Superior temporal gyrus (tissue), 1 donor: ENCODE results near the gene SRPK2.
"Not testable (repeated sequence)": the region's sequence is repeated elsewhere in the genome, so short reads cannot be mapped to it uniquely, and the experiment has no call there.

ENCODE experiments used
- DNase-seq: peaks from one replicate; pipeline ENCODE4 v3.0.0-alpha.2; 2016; ENCODE audit errors: extremely low spot score

Gene SRPK2

DNA sequence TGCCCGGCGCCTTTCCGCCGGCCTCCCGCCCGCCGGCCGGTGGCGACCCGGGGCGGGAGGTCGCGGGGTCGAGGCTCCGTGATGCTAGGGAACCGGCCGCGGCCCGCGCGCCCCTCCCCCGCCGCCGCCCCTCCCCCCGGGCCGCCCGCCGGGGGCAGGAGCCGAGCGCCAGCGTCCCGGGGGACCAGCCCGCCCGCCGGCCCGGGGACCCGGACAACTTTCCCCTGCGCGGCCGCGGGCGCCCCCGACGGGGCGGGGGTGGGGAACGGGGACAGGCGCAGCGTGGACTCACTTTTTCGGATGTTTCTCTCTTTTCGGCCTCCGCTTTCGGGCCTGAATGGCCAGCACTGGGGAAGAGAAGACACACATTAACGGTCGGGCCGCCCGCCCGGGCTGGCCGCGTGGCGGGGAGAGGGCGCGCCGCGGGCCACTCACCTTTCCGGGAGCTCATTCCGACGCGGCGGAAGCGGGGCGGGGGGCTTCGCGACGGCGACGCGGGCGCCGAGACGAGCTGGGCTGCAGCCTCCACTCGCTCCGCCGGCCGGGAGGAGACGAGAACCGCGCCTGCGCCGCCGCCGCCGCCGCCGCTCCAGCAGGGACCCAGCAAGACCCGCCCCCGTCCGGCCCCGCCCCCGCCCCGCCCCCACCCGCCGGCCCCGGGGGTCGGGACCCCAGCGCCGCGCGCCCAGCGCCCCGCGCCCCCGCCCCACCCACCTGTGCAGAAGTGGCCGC, at the start of gene SRPK2:
TSS of gene SRPK2 (minus strand) at position 566 of the 732 bp plus-strand sequence.
- peak; percentile 73 for DNase-seq

DNA sequence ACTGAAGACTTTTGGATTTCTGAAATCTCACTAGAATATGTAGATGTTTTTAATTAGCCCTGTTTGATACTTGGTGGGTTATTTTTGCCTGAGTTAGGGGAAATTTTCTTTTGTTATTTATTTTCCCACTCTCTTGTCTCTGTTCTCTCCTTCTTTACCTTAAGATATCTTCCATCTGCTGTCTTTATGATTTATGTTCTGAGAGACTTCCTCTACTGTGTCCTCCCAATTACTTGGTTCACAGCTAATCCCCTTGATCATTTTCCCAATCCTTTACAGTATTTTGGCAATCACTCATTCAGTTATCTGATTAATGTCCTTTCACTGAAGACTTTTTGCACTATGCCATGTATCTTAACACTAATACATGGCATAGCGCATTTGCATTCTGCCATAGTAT, 49.5 kb upstream of the SRPK2 start:
- DNase-seq: no peak

DNA sequence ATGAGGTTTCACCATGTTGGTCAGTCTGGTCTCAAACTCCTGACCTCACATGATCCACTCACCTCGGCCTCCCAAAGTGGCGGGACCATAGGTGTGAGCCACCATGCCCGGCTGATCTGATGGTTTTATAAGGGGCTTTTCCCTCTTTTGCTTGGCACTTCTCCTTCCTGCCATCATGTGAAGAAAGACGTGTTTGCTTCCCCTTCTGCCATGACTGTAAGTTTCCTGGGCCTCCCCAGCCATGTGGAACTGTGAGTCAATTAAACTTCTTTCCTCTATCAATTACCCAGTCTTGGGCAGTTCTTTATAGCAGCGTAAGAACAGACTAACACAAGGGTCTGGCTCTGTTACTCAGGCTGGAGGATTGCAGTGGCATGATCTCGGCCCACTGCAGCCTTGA, 48.6 kb upstream of the SRPK2 start:
- not testable (repeated sequence) for DNase-seq

DNA sequence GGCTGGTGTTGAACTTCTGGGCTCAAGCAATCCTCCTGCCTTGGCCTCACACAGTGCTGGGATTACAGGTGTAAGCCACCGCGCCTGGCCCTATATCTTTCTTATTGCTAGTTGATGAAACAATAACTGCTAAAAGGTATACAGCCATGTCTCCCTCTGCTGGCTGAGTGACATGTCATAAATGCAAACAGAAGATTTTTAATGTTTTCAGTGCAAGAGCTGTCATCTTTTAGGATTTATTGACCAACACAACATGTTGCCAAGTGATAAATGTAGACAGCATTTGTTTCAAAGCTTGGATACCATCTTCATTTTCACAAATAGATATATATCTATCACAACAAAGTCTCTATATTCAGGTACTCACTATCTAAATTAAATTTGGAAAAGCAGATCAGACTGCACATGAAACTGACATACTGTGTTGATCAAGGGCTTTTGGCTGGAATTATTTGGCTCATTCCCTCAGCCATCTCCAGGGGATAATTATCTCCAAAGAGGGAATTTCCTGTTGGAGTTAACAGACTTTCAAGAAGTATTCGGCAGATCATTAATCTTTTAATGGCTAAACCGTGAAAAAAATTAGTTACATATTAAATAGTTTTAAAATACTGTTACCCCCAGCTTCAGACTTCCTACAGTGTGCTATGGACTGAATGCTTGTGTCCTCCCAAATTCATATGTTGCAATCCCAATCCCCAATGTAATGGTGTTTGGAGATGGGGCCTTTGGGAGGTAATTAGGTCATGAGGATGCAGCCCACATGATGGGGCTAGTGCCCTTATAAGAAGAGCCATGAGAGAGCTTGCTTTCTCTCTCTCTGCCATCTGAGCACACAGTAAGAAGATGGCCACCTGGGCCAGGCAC, 41.3 kb upstream of the SRPK2 start:
- DNase-seq: peak; percentile 54

DNA sequence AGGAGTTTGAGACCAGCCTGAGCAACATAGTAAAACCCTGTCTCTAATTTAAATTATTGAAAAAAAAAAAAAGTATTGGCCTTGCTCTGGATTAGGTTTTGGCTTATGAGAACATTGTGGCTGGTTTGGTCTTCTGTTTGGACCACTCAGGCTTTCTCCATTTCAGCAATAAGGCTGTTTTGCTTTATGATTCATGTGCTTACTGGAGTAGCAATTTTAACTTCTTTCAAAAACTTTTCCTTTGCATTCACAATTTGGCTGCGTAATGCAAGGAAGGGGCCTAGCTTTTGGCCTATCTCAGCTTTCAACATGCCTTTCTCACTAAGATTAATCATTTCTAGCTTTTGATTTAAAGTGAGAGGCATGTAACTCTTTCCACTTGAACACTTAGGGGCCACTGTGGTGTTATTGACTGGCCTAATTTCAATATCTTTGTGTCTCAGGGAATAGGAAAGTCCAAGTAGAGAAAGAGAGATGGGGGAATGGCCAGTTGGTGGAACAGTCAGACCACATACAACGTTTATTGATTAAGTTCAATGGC, 38.0 kb upstream of the SRPK2 start:
- DNase-seq: no peak

DNA sequence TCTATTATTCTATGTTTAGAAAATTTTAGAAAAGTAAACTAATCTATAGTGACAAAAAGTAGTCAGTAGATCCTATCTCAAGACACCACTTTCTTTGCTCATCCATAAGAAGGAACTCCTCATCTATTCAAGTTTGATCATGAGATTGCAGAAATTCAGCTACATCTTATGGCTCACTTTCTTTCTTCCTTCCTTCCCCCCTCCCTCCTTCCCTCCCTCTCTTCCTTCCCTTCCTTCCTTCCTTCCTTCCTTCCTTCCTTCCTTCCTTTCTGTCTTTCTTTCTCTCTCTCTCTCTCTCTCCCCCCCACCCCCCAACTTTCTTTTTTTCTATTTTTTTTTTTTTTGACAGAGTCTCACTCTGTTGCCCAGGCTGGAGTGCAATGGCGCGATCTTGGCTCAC, 35.3 kb upstream of the SRPK2 start:
- DNase-seq: no peak

DNA sequence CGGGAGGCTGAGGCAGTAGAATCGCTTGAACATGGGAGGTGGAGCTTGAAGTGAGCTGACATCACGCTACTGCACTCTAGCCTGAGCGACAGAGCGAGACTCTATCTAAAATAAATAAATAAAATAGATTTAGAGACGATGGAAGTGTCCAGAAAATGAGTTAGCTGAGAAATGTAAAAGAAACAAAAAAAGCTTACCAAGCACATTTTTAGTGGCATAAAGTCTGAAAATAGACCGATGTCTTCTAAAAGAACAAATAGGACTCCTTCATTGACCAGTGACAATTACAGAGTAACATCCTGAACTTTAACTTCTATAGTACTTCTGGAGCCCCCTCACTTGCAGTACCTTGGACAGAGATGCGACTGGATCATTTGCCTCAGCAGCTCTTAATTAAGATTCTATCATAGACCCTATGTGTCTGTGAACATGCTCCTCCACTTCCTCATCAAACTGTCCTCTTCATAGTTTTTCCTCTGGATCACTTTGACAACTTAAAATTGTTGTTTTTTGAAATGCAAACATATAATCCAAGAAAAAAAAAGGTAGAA, 25.2 kb upstream of the SRPK2 start:
- DNase-seq: no peak

DNA sequence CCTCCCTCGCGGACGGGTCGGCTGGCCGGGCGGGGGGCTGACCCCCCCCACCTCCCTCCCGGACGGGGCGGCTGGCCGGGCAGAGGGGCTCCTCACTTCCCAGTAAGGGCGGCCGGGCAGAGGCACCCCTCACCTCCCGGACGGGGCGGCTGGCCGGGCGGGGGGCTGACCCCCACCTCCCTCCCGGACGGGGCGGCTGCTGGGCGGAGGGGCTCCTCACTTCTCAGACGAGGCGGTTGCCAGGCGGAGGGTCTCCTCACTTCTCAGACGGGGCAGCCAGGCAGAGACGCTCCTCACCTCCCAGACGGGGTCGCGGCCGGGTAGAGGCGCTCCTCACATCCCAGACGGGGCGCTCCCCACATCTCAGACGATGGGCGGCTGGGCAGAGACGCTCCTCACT, 22.1 kb upstream of the SRPK2 start:
- not testable (repeated sequence) for DNase-seq

DNA sequence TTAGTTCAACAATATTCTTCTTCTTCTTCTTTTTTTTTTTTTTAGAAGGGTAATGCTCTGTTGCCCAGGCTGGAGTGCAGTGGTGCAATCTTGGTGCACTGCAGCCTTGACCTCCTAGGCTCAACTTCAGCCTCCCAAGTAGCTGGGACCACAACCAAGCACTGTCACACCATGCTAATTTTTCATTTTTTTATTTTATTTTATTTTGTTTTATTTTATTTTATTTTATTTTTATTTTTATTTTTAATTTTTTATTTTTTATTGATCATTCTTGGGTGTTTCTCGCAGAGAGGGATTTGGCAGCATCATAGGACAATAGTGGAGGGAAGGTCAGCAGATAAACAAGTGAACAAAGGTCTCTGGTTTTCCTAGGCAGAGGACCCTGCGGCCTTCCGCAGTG, 21.1 kb upstream of the SRPK2 start:
- not testable (repeated sequence) for DNase-seq

DNA sequence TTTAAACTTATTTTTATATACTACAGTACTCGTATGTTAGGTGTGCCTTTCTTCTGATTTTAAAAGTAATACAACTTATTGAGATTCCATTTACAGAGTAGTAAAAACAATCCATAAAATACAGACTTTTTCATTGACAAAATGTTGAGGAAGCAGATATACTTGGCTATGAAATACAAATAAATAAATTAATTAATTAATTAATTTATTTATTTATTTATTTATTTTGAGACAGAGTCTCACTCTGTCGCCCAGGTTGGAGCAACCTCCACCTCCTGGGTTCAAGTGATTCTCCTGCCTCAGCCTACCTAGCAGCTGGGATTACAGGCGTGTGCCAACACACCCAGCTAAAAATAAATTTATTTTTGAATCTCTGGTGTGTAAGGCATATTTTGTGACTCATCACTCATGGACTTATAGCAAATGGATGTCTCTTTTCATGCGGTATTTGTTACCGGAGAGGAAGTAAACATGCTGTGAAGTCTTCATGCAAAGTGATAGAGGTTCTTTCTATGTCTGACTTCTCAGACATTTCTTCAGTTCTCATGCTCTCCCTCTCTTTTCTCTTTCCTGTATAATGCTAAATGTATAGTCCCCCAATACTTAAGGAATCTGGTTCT, 20.2 kb upstream of the SRPK2 start:
- DNase-seq: no peak

DNA sequence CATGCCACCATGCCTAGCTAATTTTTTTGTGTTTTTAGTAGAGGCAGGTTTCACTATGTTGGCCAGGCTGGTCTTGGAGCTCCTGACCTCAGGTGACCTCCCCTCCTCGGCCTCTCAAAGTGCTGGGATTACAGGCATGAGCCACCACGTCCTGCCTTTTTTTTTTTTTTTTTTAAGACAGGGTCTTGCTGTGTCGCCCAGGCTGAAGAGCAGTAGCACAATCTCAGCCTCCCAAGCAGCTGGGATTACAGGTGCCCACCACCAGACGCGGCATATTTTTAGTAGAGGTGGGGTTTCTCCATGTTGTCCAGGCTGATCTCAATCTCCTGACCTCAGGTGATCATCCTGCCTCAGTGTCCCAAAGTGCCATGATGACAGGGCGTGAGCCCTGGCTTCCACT, 14.4 kb upstream of the SRPK2 start:
- DNase-seq: no peak

DNA sequence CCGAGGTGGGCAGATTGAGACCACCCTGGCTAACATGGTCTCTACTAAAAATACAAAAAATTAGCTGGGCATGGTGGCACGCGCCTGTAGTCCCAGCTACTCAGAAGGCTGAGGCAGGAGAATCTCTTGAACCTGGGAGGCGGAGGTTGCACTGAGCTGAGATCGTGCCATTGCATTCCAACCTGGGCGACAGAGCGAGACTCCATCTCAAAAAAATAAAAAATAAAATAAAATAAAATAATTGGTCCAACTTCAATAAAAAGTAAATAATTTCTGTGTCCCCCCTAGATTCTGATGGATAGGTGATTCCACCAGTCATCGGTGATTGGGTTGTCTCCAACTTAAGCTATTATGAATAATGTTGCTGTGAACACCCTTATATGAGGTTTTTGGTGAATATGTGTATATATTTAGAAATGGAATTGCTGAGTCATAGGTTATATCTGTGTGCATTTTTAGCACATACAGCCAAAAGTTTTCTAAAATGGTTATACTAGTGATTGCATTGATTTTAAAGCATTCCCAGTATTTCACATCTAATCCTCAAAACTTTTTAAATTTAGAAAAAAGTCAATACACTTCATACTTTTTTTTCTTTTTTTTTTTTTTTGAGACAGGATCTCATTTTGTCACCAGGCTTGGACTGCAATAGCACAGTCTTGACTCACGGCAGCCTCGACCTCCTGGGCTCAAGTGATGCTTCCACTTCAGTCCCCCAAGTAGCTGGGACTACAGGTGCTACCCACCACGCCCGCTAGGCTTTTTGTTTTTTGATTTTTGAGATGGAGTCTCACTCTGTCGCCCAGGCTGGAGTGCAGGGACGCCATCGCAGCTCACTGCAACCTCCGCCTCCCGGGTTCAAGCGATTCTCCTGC, 13.7 kb upstream of the SRPK2 start:
- no peak for DNase-seq

DNA sequence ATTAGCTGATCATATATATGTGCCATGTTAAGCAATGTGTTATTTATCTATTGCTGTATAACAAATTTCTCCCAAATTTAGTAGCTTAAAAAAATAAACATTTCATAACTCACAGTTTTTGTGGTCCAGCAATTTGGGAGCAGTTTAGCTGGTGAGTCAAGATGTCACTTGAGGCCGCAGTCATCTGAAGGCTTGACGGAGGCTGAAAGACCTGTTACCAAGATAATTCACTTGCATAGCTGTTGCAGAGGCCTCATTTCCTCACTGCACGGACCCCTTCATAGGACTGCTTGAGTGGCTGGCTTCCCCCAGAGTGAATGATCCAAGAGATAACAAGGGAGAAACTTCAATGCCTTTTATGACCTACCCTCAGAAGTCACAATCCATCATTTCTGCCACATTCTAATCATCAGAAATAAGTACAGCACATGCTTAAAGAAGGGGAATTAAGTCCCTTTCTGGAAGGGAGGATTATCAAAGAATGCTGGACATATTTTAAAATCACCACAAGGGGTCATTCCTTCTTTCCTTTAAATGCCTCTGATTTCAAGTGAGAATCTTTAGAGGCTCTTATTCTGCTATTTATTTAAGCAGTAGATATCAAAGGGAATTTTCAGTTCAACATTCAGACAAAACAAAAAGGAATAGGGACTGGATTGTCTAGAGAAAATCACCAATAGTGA, 10.5 kb upstream of the SRPK2 start:
- DNase-seq: peak; percentile 52

DNA sequence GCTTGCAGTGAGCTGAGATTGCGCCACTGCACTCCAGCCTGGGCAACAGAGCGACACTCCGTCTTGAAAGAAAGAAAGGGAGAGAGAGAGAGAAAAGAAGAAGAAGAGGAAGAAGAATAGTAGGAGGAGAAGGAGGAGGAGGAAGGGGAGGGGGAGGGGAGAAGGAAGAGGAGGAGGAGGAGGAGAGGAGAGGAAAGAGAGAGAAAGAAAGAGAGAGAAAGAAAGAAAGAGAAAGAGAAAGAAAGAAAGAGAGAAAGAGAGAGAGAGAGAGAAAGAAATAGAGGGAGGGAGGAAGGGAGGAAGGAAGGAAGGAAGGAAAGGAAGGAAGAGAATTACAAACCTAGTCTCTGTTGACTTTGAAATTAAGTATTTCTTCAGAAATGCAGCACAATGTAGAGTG, 7.8 kb upstream of the SRPK2 start:
- DNase-seq: no peak

DNA sequence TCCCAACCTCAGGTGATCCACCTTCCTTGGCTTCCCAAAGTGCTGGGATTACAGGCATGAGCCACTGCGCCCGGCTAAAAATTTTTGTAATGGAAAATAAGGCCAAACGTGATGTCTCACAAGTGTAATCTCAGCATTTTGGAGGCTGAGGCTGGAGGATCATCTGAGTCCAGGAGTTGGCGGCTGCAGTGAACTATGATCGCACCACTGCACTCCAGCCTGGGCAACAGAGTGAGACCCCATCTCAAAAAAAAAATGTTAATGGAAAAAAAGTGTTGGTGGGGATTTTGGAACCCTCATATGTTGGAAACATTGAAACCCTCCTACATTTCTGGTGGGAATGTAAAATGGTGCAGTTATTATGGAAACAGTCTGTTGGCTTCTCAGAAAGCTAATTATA, 2.7 kb upstream of the SRPK2 start:
- DNase-seq: no peak

DNA sequence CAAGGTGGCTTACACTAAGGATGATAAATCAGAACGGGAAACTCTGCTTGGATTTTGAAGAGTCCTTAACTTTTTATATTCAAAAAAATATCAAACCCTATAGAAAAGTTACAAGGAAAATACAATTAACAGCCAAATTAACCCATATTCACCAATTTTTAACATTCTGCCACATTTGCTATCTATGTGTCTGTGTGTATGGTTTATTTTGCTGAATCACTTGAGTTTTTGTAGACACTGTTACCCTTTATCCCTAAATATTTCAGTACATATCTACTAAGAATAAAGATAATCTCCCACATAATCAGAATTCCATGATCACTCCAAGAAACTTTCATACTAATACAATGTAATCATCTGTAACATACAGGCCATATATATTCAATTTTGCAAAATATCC, 1.2 kb upstream of the SRPK2 start:
- no peak for DNase-seq

DNA sequence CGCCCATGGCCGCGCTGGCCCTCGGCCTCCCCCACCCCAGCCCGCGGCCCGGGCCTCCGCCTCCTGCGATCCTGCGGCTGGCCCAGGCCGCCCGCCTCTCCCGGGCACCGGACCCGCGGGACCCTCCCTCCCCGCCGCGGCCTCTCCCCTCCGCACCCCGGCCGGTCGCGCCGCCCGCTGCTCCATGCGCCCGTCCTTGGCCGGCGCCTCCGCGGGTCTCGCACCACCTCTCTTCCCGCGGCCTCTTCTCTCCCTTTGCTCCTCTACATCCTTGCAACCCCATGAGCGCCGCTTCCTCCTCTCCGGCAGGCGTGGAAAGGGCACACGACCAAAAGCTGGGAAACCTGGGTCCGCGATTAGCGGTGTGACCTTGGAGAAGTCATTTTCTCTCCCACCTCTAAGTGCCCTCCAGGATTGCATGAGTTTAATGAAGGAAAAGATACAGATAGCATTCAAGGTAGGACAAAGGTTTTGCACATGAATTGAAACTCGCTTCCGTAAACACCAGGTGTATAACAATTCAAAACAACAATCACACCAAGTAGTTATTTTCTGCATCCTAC, 448 bp upstream of the SRPK2 start:
- DNase-seq: peak; percentile 36

DNA sequence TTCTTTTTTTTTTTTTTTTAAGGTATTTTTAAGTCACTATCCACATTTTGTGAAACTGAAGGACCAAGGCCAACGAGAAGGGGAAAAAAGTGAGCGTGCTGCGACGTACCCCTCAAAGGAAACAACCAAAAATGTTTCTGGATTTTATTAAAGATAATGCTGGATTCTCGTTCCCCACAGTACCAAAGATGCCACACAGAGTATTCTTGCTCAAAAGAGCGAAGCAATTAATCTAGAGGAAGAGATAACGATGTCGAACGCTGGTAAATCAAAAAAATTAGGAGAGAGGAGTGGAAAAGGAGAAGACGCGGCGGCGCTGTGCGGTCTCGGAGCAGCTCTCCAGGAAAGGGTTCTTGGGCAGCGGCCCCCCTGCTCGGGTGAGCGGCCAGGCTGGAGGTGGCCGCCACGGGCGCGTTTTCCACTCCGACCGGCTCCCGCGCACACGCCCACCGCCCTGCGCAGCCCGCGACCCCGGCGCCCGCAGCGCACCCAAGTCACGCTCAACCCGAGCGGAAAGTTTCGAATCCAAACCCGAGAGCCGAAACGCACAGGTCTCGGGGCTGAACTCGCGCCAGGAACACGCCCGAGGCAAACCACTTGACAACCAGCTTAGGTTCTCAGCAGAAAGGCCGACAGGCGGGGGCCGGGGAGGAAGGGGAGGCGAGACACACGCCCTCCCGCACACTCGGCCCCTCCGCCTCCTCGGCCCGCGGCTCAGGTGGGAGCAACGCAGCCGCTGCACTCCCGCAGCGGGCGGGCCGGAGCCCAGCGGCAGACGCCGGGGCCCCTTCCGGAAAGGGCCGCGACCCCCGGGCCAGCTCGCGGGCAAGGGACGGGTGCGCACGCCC, 989 bp downstream of the SRPK2 start:
- peak; percentile 56 for DNase-seq

DNA sequence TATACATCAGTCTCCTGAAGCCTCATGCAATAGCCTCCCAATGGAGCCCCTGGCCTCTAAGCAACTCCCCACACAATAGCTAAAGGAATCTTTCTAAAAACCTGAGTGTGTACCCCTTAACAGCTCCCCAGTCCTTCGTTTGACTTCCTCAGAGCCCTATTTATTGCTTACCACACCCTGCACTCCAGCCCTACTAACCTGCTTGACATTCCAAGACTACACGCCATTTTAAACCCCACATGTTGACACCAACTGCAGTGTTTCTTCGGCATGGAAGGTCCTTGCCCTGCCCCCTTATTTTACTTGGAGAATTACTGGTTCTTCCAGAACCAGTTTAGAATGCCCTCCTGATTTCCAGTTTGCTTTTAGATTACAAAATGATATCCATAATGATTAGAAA, 10.8 kb downstream of the SRPK2 start:
- DNase-seq: no peak
